GM23248 (cell line): ENCODE data around the gene ABCA1. TPM values are rescaled to one million over a fixed set of nuclear protein-coding genes. Genes with fewer than 3 reads are reported as not detected.
"Not testable (repeated sequence)": the region's sequence is repeated elsewhere in the genome, so short reads cannot be mapped to it uniquely, and the experiment has no call there.

ENCODE experiments used
- DNase-seq: peaks from one replicate; pipeline ENCODE4 v3.0.0-alpha.2; 2015
- H2AFZ ChIP-seq: fragments of 200-600 bp; sonication (generic); 2 replicates; pipeline ENCODE4 v1.6.1; 2016; ENCODE audit warnings: antibody characterized with exemption
- H3F3A ChIP-seq: fragments of 200-600 bp; sonication (generic); 2 replicates; pipeline ENCODE4 v1.6.1; 2016; ENCODE audit warnings: mild to moderate bottlenecking, antibody characterized with exemption, mixed run types; ENCODE audit not compliant: insufficient read depth
- H3K27ac ChIP-seq: fragments of 200-600 bp; sonication (generic); 2 replicates; pipeline ENCODE4 v1.5.1; 2016; ENCODE audit warnings: mild to moderate bottlenecking
- H3K27me3 ChIP-seq: fragments of 200-600 bp; sonication (generic); replicated peaks from 2 replicates; pipeline ENCODE4 v1.6.1; 2016; ENCODE audit warnings: mild to moderate bottlenecking; ENCODE audit not compliant: insufficient read depth
- H3K36me3 ChIP-seq: fragments of 200-600 bp; sonication (generic); 2 replicates; pipeline ENCODE4 v1.6.1; 2016; ENCODE audit warnings: low read depth, mild to moderate bottlenecking
- H3K4me1 ChIP-seq: fragments of 200-600 bp; sonication (generic); 2 replicates; pipeline ENCODE4 v1.6.1; 2016; ENCODE audit warnings: mild to moderate bottlenecking; ENCODE audit not compliant: insufficient read depth
- H3K4me2 ChIP-seq: fragments of 200-600 bp; sonication (generic); one replicate; pipeline ENCODE4 v1.6.1; 2016; ENCODE audit warnings: mild to moderate bottlenecking; ENCODE audit not compliant: unreplicated experiment
- H3K4me3 ChIP-seq: fragments of 200-600 bp; sonication (generic); 2 replicates; pipeline ENCODE4 v1.5.1; 2016; ENCODE audit warnings: mild to moderate bottlenecking
- H3K79me2 ChIP-seq: fragments of 200-600 bp; sonication (generic); 2 replicates; pipeline ENCODE4 v1.6.1; 2016; ENCODE audit warnings: mild to moderate bottlenecking; ENCODE audit not compliant: insufficient read depth
- H3K9ac ChIP-seq: fragments of 200-600 bp; sonication (generic); 2 replicates; pipeline ENCODE4 v1.6.1; 2016; ENCODE audit warnings: mild to moderate bottlenecking
- H3K9me2 ChIP-seq: fragments of 200-600 bp; sonication (generic); 2 replicates; pipeline ENCODE4 v1.6.1; 2016; ENCODE audit warnings: mixed run types, mild to moderate bottlenecking, moderate library complexity; ENCODE audit not compliant: insufficient read depth
- H3K9me3 ChIP-seq: fragments of 200-600 bp; sonication (generic); one replicate; pipeline ENCODE4 v1.6.1; 2017; ENCODE audit warnings: low read depth
- H4K20me1 ChIP-seq: fragments of 200-600 bp; sonication (generic); 2 replicates; pipeline ENCODE4 v1.6.0; 2016; ENCODE audit not compliant: insufficient read depth
- EZH2 ChIP-seq: fragments of 200-600 bp; sonication (generic); IDR thresholded peaks from 2 replicates; pipeline ENCODE4 v1.6.1; 2018; ENCODE audit warnings: antibody characterized with exemption, mild to moderate bottlenecking; ENCODE audit not compliant: insufficient read depth, poor library complexity, severe bottlenecking
- EZH2phosphoT487 ChIP-seq: fragments of 200-600 bp; sonication (generic); IDR thresholded peaks from 2 replicates; pipeline ENCODE4 v1.6.1; 2018; ENCODE audit warnings: antibody characterized with exemption, moderate library complexity, mild to moderate bottlenecking, low read depth; ENCODE audit not compliant: insufficient read depth
- WGBS, 2 experiments: methylation state at CpG; one replicate each; pipeline ENCODE4 v1.1.6; 2015 to 2017; ENCODE audit warnings: low lambda C conversion rate in 2 of 2, low coverage in 1 of 2; ENCODE audit errors: missing lambda C conversion rate in 2 of 2; 5-methylcytosine and 5-hydroxymethylcytosine counted together
- in situ Hi-C: fragments of 300-500 bp; cut with MboI; formaldehyde crosslinking; loops from 2 replicates; pipeline ENCODE4 v1.15.0; 2020
- polyA plus RNA-seq: library from polyadenylated mRNA; unstranded; fragments of >200 nt; fragmentation: Nextera tagmentation; extraction: Ambion mirVana; gene quantifications from 2 replicates; pipeline ENCODE4 v1.2.1, GENCODE V29; 2016
- total RNA-seq: library from RNA; depleted of rRNA; stranded (reverse); fragments of >200 nt; shearing (Covaris generic); gene quantifications from 2 replicates; pipeline ENCODE4 v1.2.3, GENCODE V29; 2014

Gene ABCA1
- total and polyA plus RNA-seq, 2 experiments from 2014 or later, result 6.8 to 15.9 TPM

DNA sequence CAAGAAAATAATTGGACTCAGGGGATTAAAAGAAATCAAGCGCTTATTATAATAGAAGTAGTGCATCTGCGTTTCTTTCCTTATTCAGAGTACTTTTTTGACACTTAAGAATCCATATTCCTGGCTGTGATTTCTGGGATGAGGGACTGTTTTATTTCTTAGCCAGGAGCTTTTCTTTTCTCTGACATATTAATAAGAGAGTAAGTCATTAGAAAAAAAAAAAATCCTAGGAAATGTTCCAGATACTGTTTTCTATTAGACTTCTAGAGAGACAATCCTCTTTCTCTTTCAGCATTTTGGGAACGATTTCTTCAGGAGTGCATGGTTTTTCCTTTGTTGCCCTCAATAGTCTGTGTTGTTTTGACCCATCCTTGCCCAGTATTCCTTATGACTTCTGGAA is 8.3 kb upstream of the ABCA1 start:
- TF ChIP-seq EZH2 (no peak), EZH2phosphoT487 (no peak)
- no peak overlapping the region for H3K4me3 ChIP-seq
- 18 to 19% methylated on average over 3 of the region's 3 CpGs for WGBS, 2 experiments
- H3K4me1 ChIP-seq, result peaks cover 10% of the 10 kb centered on the region
- no peak overlapping the region for H3K9ac ChIP-seq
- peaks cover 6% of the 10 kb centered on the region; the same call in 1 of the 2 replicates for H3F3A ChIP-seq
- no peaks in the 10 kb centered on the region for H3K9me3 ChIP-seq
- in situ Hi-C loops, result no loop called here
- no peaks in the 10 kb centered on the region for H4K20me1 ChIP-seq
- no peaks in the 10 kb centered on the region for H3K9me2 ChIP-seq
- no peak for DNase-seq
- H3K79me2 ChIP-seq, result no peaks in the 10 kb centered on the region
- 0 out of 2 replicates have a peak overlapping the region, but pooled peaks have one; percentile 31 for H2AFZ ChIP-seq
- no peak overlapping the region for H3K27ac ChIP-seq
- no peak overlapping the region for H3K4me2 ChIP-seq
- no peaks in the 10 kb centered on the region for H3K27me3 ChIP-seq
- H3K36me3 ChIP-seq, result no peaks in the 10 kb centered on the region

DNA sequence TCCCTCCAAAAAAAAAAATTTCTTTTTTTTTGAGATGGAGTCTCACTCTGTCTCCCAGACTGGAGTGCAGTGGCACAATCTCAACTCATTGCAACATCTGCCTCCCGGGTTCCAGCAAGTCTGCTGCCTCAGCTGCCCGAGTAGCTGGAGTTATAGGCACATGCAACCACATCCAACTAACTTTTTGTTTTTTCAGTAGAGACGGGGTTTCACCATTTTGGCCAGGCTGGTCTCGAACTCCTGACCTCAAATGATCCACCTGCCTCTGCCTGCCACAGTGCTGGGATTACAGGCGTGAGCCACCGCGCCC is 7.5 kb upstream of the ABCA1 start:
- 15 to 20% methylated on average over 7 of the region's 7 CpGs for WGBS, 2 experiments
- H3F3A ChIP-seq, H3K79me2 ChIP-seq, H3K9ac ChIP-seq, H3K9me3 ChIP-seq, H3K4me1 ChIP-seq, H4K20me1 ChIP-seq, H3K27ac ChIP-seq, H3K4me3 ChIP-seq, H3K27me3 ChIP-seq, H3K36me3 ChIP-seq, H3K9me2 ChIP-seq, in situ Hi-C loops, H2AFZ ChIP-seq: not testable (repeated sequence)
- H3K4me2 ChIP-seq, result peak overlapping the region; percentile 17
- DNase-seq, result peak; percentile 33

DNA sequence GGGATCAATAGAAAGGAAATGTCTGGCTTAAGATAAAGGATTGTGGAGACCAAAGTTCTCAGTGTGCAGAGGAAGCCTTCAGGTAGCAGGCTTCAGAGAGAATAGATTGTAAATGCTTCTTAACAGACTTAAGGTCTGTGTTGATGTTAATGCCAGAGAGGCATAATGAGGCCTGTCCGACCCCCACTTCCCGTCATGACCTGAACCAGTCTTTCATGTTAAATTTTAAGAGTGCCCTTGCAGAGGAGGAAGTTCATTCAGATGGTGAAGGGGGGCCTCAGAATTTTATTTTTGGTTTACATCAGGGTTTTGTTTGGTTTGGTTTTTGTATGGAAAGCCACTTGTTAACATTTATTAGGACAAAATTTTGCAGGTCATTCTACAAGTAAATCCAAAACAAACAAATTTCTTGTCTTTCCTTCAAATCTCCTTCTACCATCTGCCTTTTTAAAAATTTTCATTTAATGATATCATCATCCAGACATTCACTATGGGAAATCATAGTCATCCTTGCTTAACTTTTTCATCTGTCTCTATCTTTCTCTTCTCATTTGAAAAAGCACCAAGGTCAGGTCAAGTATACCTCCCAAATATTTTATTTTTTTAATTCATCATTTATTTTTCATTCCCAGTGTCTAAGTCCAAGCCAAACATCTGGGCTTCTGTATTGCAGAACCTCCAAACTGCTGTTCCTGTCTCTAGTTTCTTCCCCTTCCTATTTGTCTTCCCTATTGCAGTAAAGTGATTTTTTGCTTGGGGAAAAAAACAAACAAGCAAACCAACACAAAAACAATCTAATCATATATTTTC is 6.9 kb upstream of the ABCA1 start:
- 83 to 86% methylated on average over 2 of the region's 2 CpGs for WGBS, 2 experiments
- Histone ChIP-seq H3K4me3 (no peak overlapping the region), H3K9me2 (no peaks in the 10 kb centered on the region), H3K79me2 (no peaks in the 10 kb centered on the region), H3K9me3 (no peaks in the 10 kb centered on the region), H3K4me2 (peak overlapping the region; percentile 17), H3K4me1 (peaks cover 10% of the 10 kb centered on the region), H3F3A (peaks cover 6% of the 10 kb centered on the region; the same call in 1 of the 2 replicates), H3K27me3 (no peaks in the 10 kb centered on the region), H4K20me1 (no peaks in the 10 kb centered on the region), H2AFZ (no peak overlapping the region), H3K27ac (no peak overlapping the region), H3K9ac (no peak overlapping the region), H3K36me3 (no peaks in the 10 kb centered on the region)
- peak; percentile 45 for DNase-seq
- TF ChIP-seq EZH2phosphoT487, result no peak
- no peak for TF ChIP-seq EZH2
- in situ Hi-C loops, result no loop called here

DNA sequence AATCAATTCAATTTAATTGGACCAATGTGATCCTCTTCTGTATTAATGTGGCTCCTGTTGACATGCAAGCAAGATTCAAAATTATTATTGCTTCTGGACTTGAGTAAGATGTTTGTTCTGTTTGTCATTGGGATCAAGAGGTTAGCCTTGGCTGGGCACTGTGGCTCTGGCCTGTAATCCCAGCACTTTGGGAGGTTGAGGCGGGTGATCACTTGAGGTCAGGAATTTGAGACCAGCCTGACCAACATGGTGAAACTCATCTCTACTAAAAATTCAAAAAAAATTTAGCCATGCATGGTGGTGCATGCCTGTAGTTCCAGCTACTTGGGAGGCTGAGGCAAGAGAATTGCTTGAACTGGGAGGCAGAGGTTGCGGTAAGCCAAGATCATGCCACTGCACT is 5.1 kb upstream of the ABCA1 start:
- H3K9me3 ChIP-seq, H3K79me2 ChIP-seq, H3K4me2 ChIP-seq, H3K27me3 ChIP-seq, H3K36me3 ChIP-seq, H4K20me1 ChIP-seq, H3K27ac ChIP-seq, H3K9me2 ChIP-seq, H3F3A ChIP-seq, H3K4me3 ChIP-seq, H3K9ac ChIP-seq, H2AFZ ChIP-seq, H3K4me1 ChIP-seq, in situ Hi-C loops, DNase-seq: not testable (repeated sequence)
- WGBS, 2 experiments, result 83 to 98% methylated on average over 1 to 2 of the region's 2 CpGs

DNA sequence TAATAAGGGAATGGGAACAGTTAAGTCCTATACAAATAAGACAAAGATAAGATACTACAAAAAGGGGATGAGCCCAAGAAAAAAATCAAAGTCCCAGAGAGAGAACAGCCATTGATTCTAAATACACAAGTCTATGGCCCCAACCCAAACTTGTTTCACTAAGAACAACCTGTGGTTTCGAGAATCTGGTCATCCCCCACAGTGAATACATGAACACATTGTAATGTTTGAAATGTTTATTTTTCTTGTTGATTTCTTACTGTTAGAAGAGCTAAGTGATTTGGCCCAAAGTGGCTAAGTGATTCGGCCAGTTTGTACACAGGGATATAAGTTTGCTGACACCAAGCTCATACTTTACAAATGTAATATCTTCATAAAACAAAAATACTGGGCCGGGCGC is 3.3 kb upstream of the ABCA1 start:
- in situ Hi-C loops, result no loop called here
- Histone ChIP-seq H3F3A (peaks cover 6% of the 10 kb centered on the region; the same call in 1 of the 2 replicates), H3K27ac (no peak overlapping the region), H3K9ac (no peak overlapping the region), H3K4me3 (no peak overlapping the region), H2AFZ (no peak overlapping the region), H3K9me2 (no peaks in the 10 kb centered on the region), H3K36me3 (no peaks in the 10 kb centered on the region), H3K4me1 (peaks cover 10% of the 10 kb centered on the region), H3K79me2 (no peaks in the 10 kb centered on the region), H3K4me2 (no peak overlapping the region), H3K27me3 (no peaks in the 10 kb centered on the region), H3K9me3 (no peaks in the 10 kb centered on the region), H4K20me1 (no peaks in the 10 kb centered on the region)
- no peak for TF ChIP-seq EZH2phosphoT487
- no peak for TF ChIP-seq EZH2
- 85 to 91% methylated on average over 4 of the region's 4 CpGs for WGBS, 2 experiments
- no peak for DNase-seq
